Medulla oblongata (tissue), 1 donor: Measurements from ENCODE around the gene PPP2R5B.

Experiments used
- DNase-seq: peaks from one replicate; pipeline ENCODE4 v3.0.0-alpha.2; 2015; ENCODE audit errors: extremely low spot score

PPP2R5B gene

DNA sequence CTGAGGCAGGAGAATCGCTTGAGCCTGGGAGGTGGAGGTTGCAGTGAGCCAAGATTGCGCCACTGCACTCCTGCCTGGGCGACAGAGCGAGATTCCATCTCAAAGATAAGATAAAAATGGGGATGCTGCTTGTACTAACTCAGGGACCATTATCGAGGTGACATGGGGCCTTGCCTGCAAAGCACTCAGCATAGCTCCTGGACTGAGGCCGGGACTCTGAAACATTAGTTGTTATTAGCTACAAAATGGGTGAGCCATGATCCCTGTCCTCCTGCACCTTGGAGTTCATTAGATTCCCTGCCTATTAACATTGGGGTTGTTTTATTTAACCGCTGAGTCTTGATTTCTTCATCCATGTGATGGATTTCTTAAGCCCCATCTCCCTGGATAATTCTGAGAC is 5.1 kb downstream of the PPP2R5B start:
- DNase-seq = no peak

GRCh38 chr11:64930340-64930739 is 5.9 kb downstream of the PPP2R5B start:
- DNase-seq = no peak

DNA sequence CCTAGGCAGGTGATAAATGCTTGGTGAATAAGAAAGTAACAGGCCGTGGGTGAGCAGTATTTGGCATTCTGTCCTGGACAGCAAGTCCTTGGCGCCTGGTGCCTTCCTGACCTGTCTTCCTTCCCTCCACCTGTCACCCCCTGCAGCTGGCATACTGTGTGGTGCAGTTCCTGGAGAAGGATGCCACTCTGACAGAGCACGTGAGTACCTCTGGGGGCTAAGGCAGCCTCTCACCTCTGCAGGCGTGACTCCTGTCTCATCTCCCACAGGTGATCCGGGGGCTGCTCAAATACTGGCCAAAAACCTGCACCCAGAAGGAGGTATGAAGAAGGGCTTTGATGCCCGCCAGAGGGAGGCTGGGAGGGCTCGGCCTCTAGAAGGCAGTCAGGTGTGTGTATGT is 6.8 kb downstream of the PPP2R5B start:
- DNase-seq = no peak

- no peak for DNase-seq
Observed at GRCh38 chr11:64932324-64932723, 7.8 kb downstream of the PPP2R5B start.

- no peak for DNase-seq
Observed at GRCh38 chr11:64933213-64933934, 8.9 kb downstream of the PPP2R5B start.

GRCh38 chr11:64933935-64934681 is 9.6 kb downstream of the PPP2R5B start:
- DNase-seq = no peak

- no peak for DNase-seq
Observed at GRCh38 chr11:64934682-64935358, 10.3 kb downstream of the PPP2R5B start.

DNA sequence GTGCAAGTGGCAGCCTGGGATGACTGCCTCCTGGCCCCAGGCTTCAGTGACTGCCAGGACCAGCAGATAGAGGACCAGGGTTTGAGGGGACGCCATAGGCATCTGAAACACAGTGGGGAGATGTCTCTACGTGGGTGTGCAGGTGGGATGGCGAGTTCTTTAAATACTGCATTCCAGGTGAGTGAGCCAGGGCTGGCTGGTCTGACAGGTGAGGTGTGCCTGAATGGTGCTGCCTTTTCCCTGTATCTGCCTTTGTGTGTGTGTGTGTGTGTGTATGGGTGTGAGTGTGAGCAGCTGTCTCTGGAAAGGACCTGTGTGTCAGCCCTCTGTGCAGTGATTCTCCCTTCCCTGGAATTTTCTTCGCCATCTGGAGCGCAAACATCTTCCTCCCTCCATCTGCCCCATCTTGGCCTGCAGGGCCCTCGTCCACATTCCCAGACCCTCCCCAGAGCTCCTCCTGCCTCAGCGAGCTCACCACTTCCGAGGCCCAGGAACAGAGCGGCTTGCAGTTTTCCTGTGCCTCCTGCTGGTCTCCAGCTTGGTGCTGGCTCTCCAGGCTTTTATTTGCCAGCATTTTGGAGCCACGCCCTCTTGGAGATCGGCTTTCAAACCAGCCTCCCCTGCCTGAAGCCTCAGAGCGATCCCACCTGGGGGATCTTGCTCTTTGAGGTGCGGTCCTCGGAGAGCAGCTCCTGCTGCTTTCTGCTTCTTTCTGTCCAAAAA is 11.0 kb downstream of the PPP2R5B start, which contains the start of gene GPHA2:
Gene GPHA2, minus strand, starts transcription at position 535 of the 723 bp plus-strand sequence. Its CDS starts 433 bp downstream, at position 102.
- no peak for DNase-seq

DNA sequence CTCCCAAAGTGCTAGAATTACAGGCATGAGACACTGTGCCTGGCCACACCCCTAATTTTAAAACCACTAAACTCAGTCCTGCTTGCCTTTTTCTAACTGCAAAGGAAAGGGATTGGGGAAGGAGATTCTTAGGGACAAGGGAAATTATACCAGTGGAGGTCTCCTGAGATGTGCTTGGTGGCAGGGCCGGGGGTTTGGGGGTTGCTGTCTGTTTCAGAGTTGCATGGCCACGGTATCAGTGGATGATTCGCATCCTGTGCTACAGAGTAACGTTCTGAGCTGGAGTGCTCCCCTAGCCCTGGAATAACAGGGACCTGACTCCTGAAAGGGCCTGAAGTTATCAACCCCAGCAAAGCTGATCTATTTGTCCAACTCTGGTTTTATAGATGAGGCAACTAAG is 12.1 kb downstream of the PPP2R5B start:
- DNase-seq = no peak

DNA sequence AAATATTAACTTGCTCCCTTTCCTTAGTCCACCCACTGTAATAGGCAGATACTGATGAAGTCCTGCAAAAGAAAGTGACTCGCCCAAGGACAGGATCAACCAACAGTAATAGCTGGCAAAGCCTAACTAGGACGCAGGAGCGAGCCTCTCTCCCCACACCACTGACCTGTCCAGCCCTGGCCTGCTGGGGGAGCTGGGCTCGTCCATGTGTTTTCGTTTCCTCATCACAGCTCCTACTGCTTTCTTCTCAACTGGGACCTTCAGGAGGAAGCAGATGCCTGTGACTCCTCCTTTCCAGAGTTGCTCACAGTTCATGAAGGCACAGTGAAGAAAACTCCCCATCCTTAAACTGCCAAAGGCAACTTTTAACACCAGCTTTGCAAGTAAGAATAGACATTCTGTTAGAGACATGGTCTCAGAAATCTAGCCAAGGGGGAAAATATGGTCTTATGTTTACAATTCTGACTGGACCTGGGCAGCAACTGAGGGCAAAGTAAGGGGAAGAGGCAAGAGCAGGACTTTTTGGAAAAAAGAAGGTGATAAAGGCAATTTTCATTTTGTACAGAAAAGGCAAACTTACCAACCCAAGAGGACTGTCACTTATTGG is 22.8 kb downstream of the PPP2R5B start:
- DNase-seq = peak; percentile 21

- DNase-seq = no peak
Observed at GRCh38 chr11:64951529-64951928, 27.0 kb downstream of the PPP2R5B start.

DNA sequence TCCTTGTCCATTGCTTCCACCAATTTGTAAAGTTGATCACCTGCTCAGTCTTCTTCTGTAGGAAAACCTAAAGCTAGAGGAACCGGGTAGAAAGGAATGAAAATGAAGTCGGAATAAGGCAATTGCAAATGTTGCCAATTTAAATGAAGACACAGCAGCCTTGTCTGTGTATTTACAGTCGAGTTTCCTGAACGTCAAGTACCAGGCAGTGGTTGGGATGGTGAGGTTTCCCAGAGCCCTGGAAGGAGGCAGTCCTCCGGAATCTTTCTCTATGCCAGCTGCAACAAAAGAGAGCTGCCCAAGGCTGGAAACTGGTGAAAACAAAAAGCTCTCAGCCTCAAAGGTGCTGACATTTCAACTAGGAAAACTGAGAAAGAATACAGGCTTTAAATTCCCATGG is 29.7 kb downstream of the PPP2R5B start:
- DNase-seq = no peak

DNA sequence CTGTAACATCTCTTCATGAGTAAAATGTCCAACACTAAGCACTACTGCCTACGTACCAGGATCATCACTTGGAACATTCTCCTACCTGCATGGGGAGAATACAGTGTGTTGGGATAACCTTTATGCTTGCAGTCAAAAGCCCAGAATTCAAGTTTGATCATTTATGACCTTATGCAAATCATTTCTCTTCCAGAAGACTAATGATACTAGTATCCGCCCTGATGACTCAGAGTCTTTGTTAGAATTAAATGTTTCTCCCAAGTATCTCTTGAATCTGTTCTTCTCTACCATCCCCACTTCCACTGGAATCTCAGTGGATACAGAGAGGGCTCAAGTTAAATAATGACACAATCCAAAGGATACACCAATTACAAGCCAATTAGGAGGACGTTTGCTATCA is 35.0 kb downstream of the PPP2R5B start:
- DNase-seq = no peak

DNA sequence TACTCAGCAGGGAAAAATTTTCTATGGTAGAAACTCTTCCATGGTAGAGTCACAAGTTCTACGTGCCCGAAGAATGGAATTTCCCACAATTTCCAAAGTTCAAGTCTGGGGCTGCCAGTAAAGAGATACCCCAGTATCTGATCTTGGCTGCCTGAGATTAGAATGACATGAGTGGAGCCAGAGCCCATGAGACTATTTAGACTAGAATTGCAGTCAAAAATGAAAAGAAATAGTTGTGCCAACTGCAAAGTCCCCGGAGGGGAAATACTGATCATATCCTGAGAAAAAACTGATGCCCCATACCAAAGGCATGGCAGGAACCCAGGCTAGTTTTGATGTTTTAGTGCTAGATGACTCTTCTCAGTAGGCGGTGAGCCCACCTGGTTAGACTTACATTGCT is 36.2 kb downstream of the PPP2R5B start:
- no peak for DNase-seq

GRCh38 chr11:64963072-64963631 is 38.7 kb downstream of the PPP2R5B start:
- DNase-seq = no peak

- no peak for DNase-seq
Observed at GRCh38 chr11:64967375-64967774, 42.9 kb downstream of the PPP2R5B start.

GRCh38 chr11:64969209-64969608 is 44.7 kb downstream of the PPP2R5B start:
- DNase-seq = no peak

GRCh38 chr11:64970731-64971151 is 46.3 kb downstream of the PPP2R5B start:
- no peak for DNase-seq

- DNase-seq = peak; percentile 68
Observed at GRCh38 chr11:64971421-64972233, 47.1 kb downstream of the PPP2R5B start, which contains the start of gene MAJIN. Gene MAJIN, minus strand, starts transcription at chr11:64972108. Its CDS starts 12,703 bp downstream, at chr11:64959405.

- no peak for DNase-seq
Observed at GRCh38 chr11:64974124-64974523, 49.6 kb downstream of the PPP2R5B start.
